Stimulated activated CD4-positive, alpha-beta T cell treated with anti-CD3 and anti-CD28 coated beads, Interleukin-4, amount 100 ng/mL, for 1 hour (primary cell): Measurements from ENCODE around the gene SMIM22.
"Not testable (repeated sequence)": the region's sequence is repeated elsewhere in the genome, so short reads cannot be mapped to it uniquely, and the experiment has no call there.

Experiments used
- DNase-seq: peaks from one replicate; pipeline ENCODE4 v3.0.0-alpha.2; 2020

The SMIM22 gene

GRCh38 chr16:4769306-4769638, 25.9 kb upstream of the SMIM22 start:
- no peak for DNase-seq

- DNase-seq = no peak
Measured at GRCh38 chr16:4771646-4772045, 23.5 kb upstream of the SMIM22 start.

- DNase-seq = no peak
Measured at GRCh38 chr16:4772351-4772750, 22.8 kb upstream of the SMIM22 start.

- DNase-seq = no peak
Measured at GRCh38 chr16:4775005-4775404, 20.2 kb upstream of the SMIM22 start.

GRCh38 chr16:4776141-4776705, 18.9 kb upstream of the SMIM22 start:
- no peak for DNase-seq

GRCh38 chr16:4777339-4778049, 17.7 kb upstream of the SMIM22 start:
- DNase-seq = no peak

GRCh38 chr16:4778050-4778392, 17.1 kb upstream of the SMIM22 start:
- DNase-seq = no peak

- DNase-seq = no peak
Measured at GRCh38 chr16:4780235-4780634, 14.9 kb upstream of the SMIM22 start.

- no peak for DNase-seq
Measured at GRCh38 chr16:4783251-4783950, 11.8 kb upstream of the SMIM22 start.

- DNase-seq = no peak
Measured at GRCh38 chr16:4783951-4784336, 11.2 kb upstream of the SMIM22 start.

GRCh38 chr16:4784444-4784987, 10.7 kb upstream of the SMIM22 start:
- not testable (repeated sequence) for DNase-seq

- DNase-seq = no peak
Measured at GRCh38 chr16:4785758-4786433, 9.3 kb upstream of the SMIM22 start.

- DNase-seq = no peak
Measured at GRCh38 chr16:4787068-4787467, 8.1 kb upstream of the SMIM22 start.

GRCh38 chr16:4787627-4788482, 7.3 kb upstream of the SMIM22 start, which contains the start of gene SEPTIN12:
Gene SEPTIN12 (minus strand): TSS chr16:4788345. CDS start chr16:4787645, 700 bp downstream.
- no peak for DNase-seq

- DNase-seq = no peak
Measured at GRCh38 chr16:4788489-4788889, 6.7 kb upstream of the SMIM22 start.

- no peak for DNase-seq
Measured at GRCh38 chr16:4788910-4789309, 6.3 kb upstream of the SMIM22 start.

- no peak for DNase-seq
Measured at GRCh38 chr16:4790261-4790660, 4.9 kb upstream of the SMIM22 start.

GRCh38 chr16:4790871-4791270, 4.3 kb upstream of the SMIM22 start:
- no peak for DNase-seq

- no peak for DNase-seq
Measured at GRCh38 chr16:4792951-4793513, 2.1 kb upstream of the SMIM22 start.

- no peak for DNase-seq
Measured at GRCh38 chr16:4795828-4796572, 831 bp downstream of the SMIM22 start.
